NCI-H146 treated with DMSO at 0.1 percent for 48 hours (cell line): Measurements from ENCODE around the gene VNN1.

Experiments used
- DNase-seq: peaks from one replicate; lab custom pipeline; 2025; ENCODE audit not compliant: unreplicated experiment; lab: John Stamatoyannopoulos, UW

Gene VNN1, protein sequence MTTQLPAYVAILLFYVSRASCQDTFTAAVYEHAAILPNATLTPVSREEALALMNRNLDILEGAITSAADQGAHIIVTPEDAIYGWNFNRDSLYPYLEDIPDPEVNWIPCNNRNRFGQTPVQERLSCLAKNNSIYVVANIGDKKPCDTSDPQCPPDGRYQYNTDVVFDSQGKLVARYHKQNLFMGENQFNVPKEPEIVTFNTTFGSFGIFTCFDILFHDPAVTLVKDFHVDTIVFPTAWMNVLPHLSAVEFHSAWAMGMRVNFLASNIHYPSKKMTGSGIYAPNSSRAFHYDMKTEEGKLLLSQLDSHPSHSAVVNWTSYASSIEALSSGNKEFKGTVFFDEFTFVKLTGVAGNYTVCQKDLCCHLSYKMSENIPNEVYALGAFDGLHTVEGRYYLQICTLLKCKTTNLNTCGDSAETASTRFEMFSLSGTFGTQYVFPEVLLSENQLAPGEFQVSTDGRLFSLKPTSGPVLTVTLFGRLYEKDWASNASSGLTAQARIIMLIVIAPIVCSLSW

DNA sequence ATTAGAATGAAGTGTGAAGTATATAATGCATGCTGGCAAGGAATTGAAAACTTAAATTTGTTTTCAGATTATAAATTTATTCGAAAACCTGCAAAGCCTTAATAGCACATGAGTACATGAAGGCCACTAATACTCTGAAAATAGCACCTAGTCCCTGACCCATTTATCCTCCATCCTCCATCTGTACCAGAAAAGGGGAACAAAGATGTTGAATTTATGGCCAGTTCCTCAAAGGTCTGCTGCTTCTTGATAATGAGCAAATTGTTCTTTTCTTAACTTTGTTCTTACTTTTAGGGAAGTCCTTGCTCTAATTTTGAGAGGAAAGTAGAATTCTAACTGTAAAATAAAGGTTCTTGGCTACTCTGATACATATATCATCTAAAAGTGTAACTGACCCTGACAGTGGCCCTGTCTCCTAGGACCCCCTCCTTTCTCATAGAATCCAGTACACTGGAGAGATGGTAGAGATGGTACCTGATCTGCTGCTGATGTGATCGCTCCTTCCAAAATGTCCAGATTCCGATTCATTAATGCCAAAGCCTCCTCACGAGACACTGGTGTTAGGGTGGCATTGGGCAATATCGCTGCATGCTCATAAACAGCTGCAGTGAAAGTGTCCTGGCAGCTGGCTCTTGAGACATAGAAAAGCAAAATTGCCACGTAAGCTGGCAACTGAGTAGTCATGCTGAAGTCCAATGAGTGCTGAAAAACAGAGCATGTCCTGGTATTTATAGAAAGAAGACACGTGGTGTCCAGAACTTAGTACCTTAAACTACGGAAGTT, at the start of gene VNN1:
Gene VNN1 (minus strand): TSS at position 704 of the 783 bp plus-strand sequence. CDS start 20 bp downstream, at position 684.
- DNase-seq = no peak

- DNase-seq = no peak
Observed at GRCh38 chr6:132763269-132763668, 49.4 kb upstream of the VNN1 start.

DNA sequence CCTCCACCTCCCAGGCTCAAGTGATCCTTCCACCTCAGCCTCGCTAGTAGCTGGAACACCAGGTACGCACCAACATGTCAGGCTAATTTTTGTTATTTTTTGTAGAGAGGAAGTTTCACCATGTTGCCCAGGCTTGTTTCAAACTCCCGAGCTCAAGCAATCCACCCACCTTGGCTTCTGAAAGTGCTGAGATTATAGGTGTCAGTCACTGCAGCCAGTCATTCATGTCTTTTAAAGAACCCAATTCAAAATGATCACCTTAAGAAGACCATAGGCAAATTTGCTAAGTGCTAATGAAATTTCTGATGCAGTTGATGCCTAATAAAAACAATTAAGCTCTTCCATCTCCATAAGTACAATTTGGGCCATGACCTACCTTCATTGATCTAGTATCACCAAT, 46.4 kb upstream of the VNN1 start:
- no peak for DNase-seq

DNA sequence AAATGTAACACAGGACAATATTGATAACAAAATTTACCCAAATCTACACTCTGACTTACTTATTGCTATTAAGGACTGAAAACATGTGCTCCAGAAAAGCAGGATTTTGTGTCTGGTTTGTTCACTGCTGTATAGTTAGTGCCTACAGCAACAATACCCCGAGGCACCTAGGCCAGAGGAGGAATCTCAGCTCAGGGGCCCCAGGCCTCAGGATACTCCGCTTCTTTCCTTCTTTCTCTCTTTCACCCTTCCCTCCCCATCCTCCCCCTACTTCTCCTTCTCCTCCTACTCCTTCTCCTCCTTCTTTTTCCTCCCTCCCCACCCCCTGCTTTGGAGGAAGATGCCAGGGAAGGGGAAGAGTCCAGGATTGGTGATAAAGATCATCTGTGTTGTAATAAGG, 44.8 kb upstream of the VNN1 start:
- no peak for DNase-seq

DNA sequence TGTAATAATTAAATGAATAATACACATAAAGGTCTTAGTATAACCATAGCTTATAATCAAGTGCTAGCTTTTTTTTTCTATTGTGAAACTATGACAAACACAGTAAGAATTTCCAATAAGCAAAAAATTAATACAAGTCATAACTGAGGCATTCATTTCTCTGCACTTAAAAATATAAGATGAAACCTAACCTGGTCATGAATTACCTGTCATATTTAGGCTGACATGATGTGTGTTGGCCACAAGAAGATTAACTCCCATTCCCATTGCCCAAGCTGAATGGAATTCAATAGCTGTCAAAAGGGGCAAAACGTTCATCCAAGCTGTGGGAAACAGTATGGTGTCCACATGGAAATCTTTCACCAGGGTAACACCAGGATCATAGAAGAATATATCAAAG, 38.4 kb upstream of the VNN1 start:
- DNase-seq = no peak

DNA sequence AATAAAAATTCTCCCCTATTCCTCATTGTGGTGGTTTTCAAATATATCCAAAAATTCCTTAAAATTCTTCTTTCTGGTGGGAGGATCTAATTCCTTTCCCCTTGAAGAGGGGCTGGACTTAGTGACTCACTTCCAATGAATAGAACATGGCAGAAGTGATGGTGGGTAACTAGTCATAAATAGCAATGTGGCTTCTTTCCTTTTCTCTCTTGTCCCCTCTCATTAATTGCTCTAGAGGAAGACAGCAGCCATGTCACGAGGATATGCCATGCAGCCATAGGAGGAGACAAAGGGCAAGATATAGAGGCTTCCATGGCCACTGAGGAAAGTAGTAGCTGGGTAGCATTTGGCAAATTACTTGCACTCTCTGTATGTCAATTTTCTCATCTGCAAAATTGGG, 38.0 kb upstream of the VNN1 start:
- DNase-seq = no peak

- no peak for DNase-seq
Observed at GRCh38 chr6:132751306-132751705, 37.5 kb upstream of the VNN1 start.

- no peak for DNase-seq
Observed at GRCh38 chr6:132750455-132751248, 36.8 kb upstream of the VNN1 start.

DNA sequence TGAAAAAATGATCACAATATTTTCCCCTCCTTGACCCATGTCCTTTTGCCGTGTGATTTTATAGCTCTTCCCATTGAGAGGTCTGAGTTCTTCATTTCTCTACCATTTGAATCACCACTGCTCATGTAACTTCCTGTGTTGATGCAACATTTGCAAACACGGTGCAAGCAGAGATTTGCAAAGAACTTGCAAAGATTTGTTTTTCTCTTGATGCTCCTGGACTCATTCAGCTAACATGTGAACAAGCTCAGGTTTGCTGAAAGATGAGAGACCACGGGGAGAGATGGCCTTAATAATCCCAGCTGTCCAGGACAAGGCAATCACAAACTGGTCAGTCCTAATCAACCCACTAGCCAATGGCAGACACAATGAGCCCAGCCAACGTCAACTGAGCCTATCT, 35.3 kb upstream of the VNN1 start:
- no peak for DNase-seq

- no peak for DNase-seq
Observed at GRCh38 chr6:132748446-132748845, 34.6 kb upstream of the VNN1 start.

DNA sequence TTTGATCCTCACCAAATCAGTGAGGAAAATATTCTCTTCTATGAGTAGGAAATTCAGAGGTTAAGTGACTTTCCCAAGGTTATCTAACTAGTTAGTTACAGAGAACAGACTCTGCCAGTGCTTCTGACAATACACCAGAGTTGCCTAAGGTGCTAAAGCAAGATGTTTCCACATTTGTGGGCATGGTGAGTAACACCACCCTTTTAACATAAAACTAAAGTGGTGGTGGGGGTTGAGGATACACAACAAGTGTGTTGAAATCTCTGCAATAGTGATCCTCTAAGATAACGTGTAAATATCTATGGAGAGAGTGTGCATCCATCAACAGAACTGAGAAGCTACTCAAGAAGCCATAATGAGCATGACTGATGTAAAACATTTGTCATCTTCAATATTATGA, 32.2 kb upstream of the VNN1 start:
- no peak for DNase-seq

- no peak for DNase-seq
Observed at GRCh38 chr6:132742495-132742894, 28.6 kb upstream of the VNN1 start.

- no peak for DNase-seq
Observed at GRCh38 chr6:132741281-132741680, 27.4 kb upstream of the VNN1 start.

DNA sequence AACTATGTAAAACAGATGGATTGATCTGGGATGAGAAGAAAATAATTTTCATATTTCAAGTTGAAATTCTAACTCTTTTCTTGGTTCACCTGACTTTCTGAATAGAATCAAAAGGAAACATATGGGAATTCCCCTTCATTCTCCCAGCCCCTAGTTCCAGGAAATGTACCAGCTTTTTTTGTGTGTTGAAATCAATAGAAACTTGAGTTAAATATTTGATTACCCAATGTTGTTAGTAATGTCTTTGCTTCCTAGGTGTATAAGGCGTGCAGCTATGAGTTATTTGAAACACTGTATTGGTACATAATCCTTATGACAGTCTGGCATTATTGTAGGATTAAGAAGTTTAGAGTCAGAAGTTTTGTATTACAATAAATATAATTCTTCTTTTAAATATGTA, 22.4 kb upstream of the VNN1 start:
- no peak for DNase-seq

- DNase-seq = peak; percentile 49
Observed at GRCh38 chr6:132734694-132735236, 20.9 kb upstream of the VNN1 start.

DNA sequence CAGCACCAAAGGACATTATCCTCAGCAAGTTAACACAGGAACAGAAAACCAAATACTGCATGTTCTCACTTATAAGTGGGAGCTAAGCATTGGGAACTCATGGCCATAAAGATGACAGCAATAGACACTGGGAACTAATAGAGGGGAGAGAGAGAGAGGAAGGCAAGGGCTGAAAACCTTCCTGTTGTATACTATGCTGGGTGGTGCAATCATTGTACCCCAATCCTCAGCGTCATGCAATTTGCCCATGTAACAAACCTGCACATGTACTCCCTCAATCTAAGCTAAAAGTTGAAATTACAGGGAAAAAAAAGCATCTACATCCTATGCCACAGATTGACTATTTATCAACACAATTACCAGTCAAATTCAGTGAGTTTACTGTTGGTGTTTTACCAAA, 20.0 kb upstream of the VNN1 start:
- DNase-seq = no peak

- no peak for DNase-seq
Observed at GRCh38 chr6:132733283-132733682, 19.4 kb upstream of the VNN1 start.

DNA sequence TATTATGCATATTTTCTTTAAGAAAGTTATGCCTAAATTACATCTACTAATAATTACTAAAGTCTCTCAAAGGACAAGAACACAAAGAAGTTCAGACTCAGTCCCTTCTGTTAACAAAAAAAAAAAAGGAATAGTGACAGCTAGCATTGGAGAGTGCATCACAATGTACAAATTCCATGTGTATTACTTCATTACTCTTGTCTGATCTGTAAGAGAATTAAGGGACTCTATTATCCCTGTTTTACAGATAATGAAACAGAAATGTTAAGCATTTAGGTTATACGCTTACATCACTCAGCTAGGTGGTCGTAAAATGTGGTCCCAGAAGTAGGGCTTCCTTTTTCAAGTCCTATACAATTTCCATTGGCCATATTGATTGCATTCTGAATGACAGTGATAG, 17.2 kb upstream of the VNN1 start:
- no peak for DNase-seq

- no peak for DNase-seq
Observed at GRCh38 chr6:132730560-132730959, 16.7 kb upstream of the VNN1 start.

DNA sequence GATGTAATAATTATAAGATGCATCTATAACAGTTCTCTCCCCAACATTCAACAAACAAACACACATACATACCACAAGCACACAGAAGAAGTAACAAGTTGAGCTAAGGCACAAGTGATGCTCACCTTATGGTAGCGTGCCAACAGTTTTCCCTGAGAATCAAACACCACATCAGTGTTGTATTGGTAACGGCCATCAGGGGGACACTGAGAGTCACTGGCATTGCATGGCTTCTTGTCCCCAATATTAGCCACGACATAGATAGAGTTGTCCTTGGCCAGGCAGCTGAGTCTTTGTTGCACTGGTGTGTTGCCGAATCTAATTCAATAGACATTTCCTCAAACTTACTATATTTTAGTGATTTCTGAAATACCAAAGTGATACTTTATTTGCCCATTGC, 14.8 kb upstream of the VNN1 start:
- DNase-seq = no peak

- no peak for DNase-seq
Observed at GRCh38 chr6:132726608-132726975, 12.7 kb upstream of the VNN1 start.
